Measurements from ENCODE around the gene MPP4. TPM values are rescaled to one million over a fixed set of nuclear protein-coding genes. Genes with fewer than 3 reads are reported as not detected.

Gene MPP4
- total RNA-seq, 1 donor: under 0.01 TPM

GRCh38 chr2:201654616-201655384 lies 43.6 kb downstream of the MPP4 start:
- no peaks in the 10 kb centered on the region for H3K4me1 ChIP-seq (ENCODE audit: insufficient read depth, low read length)
- H3K9me3 ChIP-seq (ENCODE audit: low read depth, low read length): no peaks in the 10 kb centered on the region
- H3K4me3 ChIP-seq (ENCODE audit: low read length): no peak overlapping the region
- peaks cover 2% of the 10 kb centered on the region for H3K27me3 ChIP-seq (ENCODE audit: insufficient read depth, low read length)

DNA sequence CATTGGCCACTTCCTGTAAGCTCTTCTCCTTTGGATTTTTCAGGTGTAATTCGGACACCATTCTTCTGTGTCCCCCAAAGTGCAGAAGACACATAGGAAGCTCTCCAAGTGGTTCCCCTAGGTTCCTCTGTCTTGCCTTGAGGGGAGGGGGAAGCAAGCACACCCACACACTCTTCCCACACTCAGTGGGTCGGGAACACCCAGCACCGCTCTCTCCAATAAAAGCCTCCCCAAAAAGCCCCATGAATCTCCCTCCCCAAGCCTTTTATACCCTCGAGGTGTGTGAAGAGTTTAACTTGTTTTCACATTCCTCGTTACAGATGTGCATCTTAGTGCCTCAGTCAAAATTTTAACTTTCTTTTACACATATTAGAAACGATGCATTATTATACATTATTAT lies 45.2 kb downstream of the MPP4 start:
- no peaks in the 10 kb centered on the region for H3K9me3 ChIP-seq (ENCODE audit: low read depth, low read length)
- H3K4me1 ChIP-seq (ENCODE audit: insufficient read depth, low read length): no peaks in the 10 kb centered on the region
- peaks cover 2% of the 10 kb centered on the region for H3K27me3 ChIP-seq (ENCODE audit: insufficient read depth, low read length)
- no peak overlapping the region for H3K4me3 ChIP-seq (ENCODE audit: low read length)

DNA sequence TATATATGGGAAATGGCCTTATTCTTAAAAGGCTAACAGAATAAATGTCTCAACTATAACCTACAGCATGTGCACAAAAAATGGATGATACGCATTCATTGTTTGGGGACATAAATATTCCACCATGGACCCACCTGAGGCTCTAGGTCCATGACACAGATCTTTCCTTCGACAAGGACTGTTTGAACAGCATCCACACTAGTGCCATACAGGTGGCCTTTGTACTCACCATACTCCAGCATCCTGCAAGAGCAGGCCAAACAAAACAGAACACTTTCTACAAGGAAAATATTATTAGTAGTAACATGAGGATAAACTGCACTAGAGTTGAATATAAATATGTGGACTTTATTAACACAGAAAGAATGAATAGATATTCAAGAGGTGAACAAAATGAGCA lies 49.0 kb downstream of the MPP4 start:
- Histone ChIP-seq H3K4me3 (ENCODE audit: low read length) (no peak overlapping the region), H3K9me3 (ENCODE audit: low read depth, low read length) (no peaks in the 10 kb centered on the region), H3K27me3 (ENCODE audit: insufficient read depth, low read length) (peaks cover 2% of the 10 kb centered on the region), H3K4me1 (ENCODE audit: insufficient read depth, low read length) (no peaks in the 10 kb centered on the region)

DNA sequence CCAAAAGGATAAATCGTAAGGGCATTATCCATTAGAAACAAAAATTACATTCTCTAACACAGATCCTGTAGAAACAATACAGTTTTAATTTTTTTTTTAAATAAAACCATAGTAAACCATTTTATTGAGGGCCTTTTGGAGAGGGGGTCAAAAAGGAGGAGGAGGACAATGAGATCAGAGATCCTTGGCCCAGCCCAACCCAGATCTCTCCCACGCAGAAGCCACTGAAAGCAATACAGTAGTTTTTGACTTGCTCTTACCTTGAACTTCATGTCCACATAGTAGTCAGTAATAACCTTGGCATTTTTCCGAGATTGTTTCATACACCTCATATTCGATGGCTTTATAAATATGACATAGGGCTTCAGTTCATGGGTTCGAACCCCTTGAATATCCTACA lies 51.0 kb downstream of the MPP4 start:
- no peak overlapping the region for H3K4me3 ChIP-seq (ENCODE audit: low read length)
- H3K27me3 ChIP-seq (ENCODE audit: insufficient read depth, low read length): no peaks in the 10 kb centered on the region
- peaks cover 4% of the 10 kb centered on the region for H3K4me1 ChIP-seq (ENCODE audit: insufficient read depth, low read length)
- no peaks in the 10 kb centered on the region for H3K9me3 ChIP-seq (ENCODE audit: low read depth, low read length)

- H3K4me3 ChIP-seq (ENCODE audit: low read length): no peak overlapping the region
- H3K9me3 ChIP-seq (ENCODE audit: low read depth, low read length): no peaks in the 10 kb centered on the region
- H3K27me3 ChIP-seq (ENCODE audit: insufficient read depth, low read length): no peaks in the 10 kb centered on the region
- H3K4me1 ChIP-seq (ENCODE audit: insufficient read depth, low read length): peaks cover 7% of the 10 kb centered on the region
Measured at GRCh38 chr2:201644001-201644400, 54.4 kb downstream of the MPP4 start.

GRCh38 chr2:201643216-201643890 lies 55.1 kb downstream of the MPP4 start, which contains the start of gene TMEM237:
TSS of gene TMEM237 (minus strand) at chr2:201643503. CDS start at chr2:201643400, 103 bp downstream.
- H3K4me3 ChIP-seq (ENCODE audit: low read length): peak within 1 kb of the TSS; percentile 86
- H3K9me3 ChIP-seq (ENCODE audit: low read depth, low read length): no peaks in the 10 kb centered on the region
- H3K4me1 ChIP-seq (ENCODE audit: insufficient read depth, low read length): peaks cover 7% of the 10 kb centered on the region
- H3K27me3 ChIP-seq (ENCODE audit: insufficient read depth, low read length): no peaks in the 10 kb centered on the region

DNA sequence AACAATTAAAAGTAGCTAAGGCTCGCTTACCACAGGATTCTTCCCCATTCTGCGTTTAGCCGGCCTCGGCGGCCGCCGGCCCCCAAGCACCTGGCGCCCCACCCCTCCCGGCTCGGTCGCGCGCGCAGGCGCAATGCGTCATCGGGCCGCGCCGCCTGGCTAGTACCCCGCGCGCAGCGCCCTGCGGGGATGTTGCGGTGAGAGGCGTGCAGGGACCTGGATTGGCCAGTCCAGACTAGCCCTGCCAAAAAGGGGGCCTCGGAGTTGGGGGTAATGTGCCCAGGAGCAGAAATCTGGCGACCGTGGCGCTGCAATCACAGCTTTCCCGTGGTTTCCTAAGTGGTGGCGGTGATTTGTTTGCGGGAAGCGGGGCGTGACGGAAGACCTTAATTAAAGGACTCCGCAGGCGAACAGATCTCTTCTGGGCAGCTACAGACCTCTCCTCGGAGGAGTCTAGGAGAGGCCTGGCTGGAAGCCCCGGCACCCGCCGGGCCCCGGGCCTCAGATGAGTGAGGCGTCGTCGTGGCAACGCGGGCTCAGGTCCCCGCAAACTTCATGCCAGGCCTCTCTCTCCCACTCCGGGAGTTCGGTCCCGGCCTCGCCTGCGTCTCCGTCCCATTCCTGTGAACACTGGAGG lies 55.7 kb downstream of the MPP4 start:
- no peaks in the 10 kb centered on the region for H3K27me3 ChIP-seq (ENCODE audit: insufficient read depth, low read length)
- H3K4me1 ChIP-seq (ENCODE audit: insufficient read depth, low read length): peaks cover 7% of the 10 kb centered on the region
- H3K4me3 ChIP-seq (ENCODE audit: low read length): peak overlapping the region; percentile 86
- H3K9me3 ChIP-seq (ENCODE audit: low read depth, low read length): no peaks in the 10 kb centered on the region

DNA sequence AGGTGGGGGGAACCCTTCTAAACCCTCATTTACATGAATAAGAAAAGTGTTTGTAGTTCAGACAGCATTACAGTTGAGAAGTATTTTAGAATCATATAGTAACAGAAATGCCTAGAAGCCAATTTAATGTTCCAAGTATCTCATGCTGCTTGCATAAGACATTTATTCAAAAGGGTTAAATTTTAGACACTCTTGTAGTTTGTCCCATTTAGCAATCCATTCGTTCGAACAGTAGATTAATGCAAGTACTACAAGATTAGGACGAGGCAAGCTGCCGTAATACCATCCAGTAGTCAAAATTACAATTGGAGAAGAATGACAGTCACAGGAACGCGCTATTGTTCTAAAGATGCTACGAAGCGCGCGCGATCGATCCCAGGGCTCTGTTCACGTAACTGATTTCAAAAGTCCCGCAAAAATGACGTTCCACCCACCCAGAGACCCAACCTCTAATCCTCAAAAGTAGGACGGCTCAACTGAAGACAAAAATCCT lies 56.3 kb downstream of the MPP4 start:
- H3K9me3 ChIP-seq (ENCODE audit: low read depth, low read length): no peaks in the 10 kb centered on the region

DNA sequence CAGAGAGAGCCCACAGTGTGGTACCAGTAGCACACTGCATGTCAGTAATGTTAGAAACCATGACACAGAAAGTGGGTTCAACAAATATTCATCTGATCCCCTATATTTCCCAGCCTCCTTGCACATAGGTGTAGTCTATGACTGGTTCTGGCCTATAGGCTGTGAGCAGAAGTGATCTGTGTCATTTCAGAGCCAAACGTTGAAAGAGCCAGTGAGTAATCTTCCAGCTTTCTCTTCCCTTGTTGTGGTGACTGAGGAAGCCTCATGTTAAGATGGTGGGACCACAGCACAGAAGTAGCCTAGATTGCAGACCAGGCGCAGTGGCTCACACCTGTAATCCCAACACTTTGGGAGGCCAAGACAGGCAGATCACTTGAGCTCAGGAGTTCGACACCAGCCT lies 59.2 kb downstream of the MPP4 start:
- Histone ChIP-seq H3K27me3 (ENCODE audit: insufficient read depth, low read length) (no peaks in the 10 kb centered on the region), H3K4me1 (ENCODE audit: insufficient read depth, low read length) (peaks cover 7% of the 10 kb centered on the region), H3K9me3 (ENCODE audit: low read depth, low read length) (no peaks in the 10 kb centered on the region), H3K4me3 (ENCODE audit: low read length) (no peak overlapping the region)

More for the DNA sequence above, 56.3 kb downstream of the MPP4 start:
- no peaks in the 10 kb centered on the region for H3K27me3 ChIP-seq (ENCODE audit: insufficient read depth, low read length)
- H3K4me3 ChIP-seq (ENCODE audit: low read length): peak overlapping the region; percentile 86
- peaks cover 7% of the 10 kb centered on the region for H3K4me1 ChIP-seq (ENCODE audit: insufficient read depth, low read length)

- no peaks in the 10 kb centered on the region for H3K9me3 ChIP-seq (ENCODE audit: low read depth, low read length)
- H3K4me3 ChIP-seq (ENCODE audit: low read length): no peak overlapping the region
Measured at GRCh38 chr2:201638326-201638725, 60.1 kb downstream of the MPP4 start.

GRCh38 chr2:201633661-201634249 lies 64.7 kb downstream of the MPP4 start:
- no peaks in the 10 kb centered on the region for H3K9me3 ChIP-seq (ENCODE audit: low read depth, low read length)
- no peaks in the 10 kb centered on the region for H3K4me1 ChIP-seq (ENCODE audit: insufficient read depth, low read length)
- H3K27me3 ChIP-seq (ENCODE audit: insufficient read depth, low read length): no peaks in the 10 kb centered on the region
- H3K4me3 ChIP-seq (ENCODE audit: low read length): no peak overlapping the region

More at GRCh38 chr2:201638326-201638725, 60.1 kb downstream of the MPP4 start:
- Histone ChIP-seq H3K27me3 (ENCODE audit: insufficient read depth, low read length) (no peaks in the 10 kb centered on the region), H3K4me1 (ENCODE audit: insufficient read depth, low read length) (peaks cover 5% of the 10 kb centered on the region)

DNA sequence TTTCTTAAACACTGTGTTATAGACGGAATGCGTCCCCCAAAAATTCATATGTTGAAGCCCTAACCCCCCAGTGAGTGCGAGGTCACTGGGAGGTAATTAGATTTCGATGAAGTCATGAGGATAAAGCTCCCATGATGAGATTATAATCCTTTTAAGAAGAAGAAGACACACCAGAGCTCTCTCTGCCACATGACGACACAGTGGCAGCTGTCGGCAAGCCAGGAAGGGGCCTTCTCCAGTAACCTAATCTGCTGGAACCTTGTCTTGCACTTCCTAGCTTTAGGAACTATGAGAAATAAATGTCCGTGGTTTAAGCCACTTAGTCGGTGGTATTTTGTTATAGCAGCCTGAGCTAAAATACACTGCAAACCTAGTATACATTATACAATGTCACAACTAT lies 67.4 kb downstream of the MPP4 start:
- Histone ChIP-seq H3K9me3 (ENCODE audit: low read depth, low read length) (no peaks in the 10 kb centered on the region), H3K4me1 (ENCODE audit: insufficient read depth, low read length) (no peaks in the 10 kb centered on the region), H3K4me3 (ENCODE audit: low read length) (no peak overlapping the region), H3K27me3 (ENCODE audit: insufficient read depth, low read length) (no peaks in the 10 kb centered on the region)

DNA sequence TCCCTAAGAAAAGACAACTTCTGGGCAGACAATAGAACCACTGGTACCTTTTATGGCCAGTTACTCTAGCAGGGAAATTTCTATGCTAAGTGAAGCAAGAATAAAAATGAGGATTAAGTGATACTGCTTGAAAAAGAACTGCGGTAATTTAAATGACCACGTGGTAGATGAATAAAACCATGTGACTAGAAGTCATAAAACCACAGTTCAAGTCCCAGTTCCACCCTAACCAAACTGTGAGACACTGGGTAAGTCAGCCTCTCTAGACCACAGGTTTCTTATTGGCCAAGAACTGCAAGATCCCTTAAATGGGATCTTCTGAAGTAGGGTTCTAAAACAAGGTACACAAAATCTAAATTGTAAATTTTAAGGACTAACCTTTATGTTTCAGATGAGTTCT lies 67.9 kb downstream of the MPP4 start:
- Histone ChIP-seq H3K27me3 (ENCODE audit: insufficient read depth, low read length) (no peaks in the 10 kb centered on the region), H3K4me3 (ENCODE audit: low read length) (no peak overlapping the region), H3K4me1 (ENCODE audit: insufficient read depth, low read length) (no peaks in the 10 kb centered on the region), H3K9me3 (ENCODE audit: low read depth, low read length) (no peaks in the 10 kb centered on the region)

DNA sequence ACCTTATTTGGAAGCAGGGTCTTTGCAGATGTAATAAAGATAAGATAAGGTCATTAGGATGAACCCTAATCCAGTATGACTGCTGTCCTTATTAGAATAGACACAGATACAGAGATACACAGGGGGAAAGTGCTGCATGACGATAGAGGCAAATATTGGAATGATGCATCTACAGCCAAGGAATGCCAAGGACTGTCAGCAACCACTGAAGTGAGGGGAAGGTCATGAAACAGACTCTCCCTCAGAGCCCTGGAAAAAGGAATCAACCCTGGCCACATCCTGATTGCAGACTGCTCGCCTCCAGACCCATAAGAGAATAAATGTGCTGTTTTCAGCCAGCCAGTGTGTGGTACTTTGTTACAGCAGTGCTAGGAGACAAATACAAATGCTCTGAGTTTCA lies 69.9 kb downstream of the MPP4 start:
- Histone ChIP-seq H3K4me1 (ENCODE audit: insufficient read depth, low read length) (no peaks in the 10 kb centered on the region), H3K9me3 (ENCODE audit: low read depth, low read length) (no peaks in the 10 kb centered on the region), H3K4me3 (ENCODE audit: low read length) (no peak overlapping the region), H3K27me3 (ENCODE audit: insufficient read depth, low read length) (no peaks in the 10 kb centered on the region)
